Uterus (tissue), 2 donors: ENCODE results near the gene CRELD2.

Experiments
- CTCF ChIP-seq, 4 experiments: fragments of 200-600 bp in 2 of 4; fragments of 450-650 bp in 2 of 4; sonication (generic) in 2 of 4; IDR thresholded peaks; one replicate each; pipeline ENCODE4 v1.5.1; 2016 to 2019; ENCODE audit warnings: antibody characterized with exemption in 4 of 4, mild to moderate bottlenecking in 2 of 4, moderate library complexity in 1 of 4
- POLR2A ChIP-seq, 2 donors: fragments of 450-650 bp; IDR thresholded peaks; one replicate each; pipeline ENCODE4 v1.6.1; 2016; ENCODE audit warnings: antibody characterized with exemption in 2 of 2, mild to moderate bottlenecking in 1 of 2, moderate library complexity in 1 of 2

- TF ChIP-seq POLR2A (IDR thresholded peaks at IDR 0.05) (no peak), CTCF (IDR thresholded peaks at IDR 0.05) (no peak)
Measured at GRCh38 chr22:49903322-49904039, 15.0 kb upstream of the CRELD2 start.
